HG03045 (cell line): ENCODE data around the gene ACTR6.
A peak's percentile ranks its signal among the peaks of the same experiment; 100 is the strongest.
"Not testable (repeated sequence)": the region's sequence is repeated elsewhere in the genome, so short reads cannot be mapped to it uniquely, and the experiment has no call there.

Experiments
- ATAC-seq: cut with Tn5 transposase; IDR thresholded peaks from one replicate; pipeline ENCODE4 v1.9.1; 2021; ENCODE audit warnings: mild to moderate bottlenecking, moderate library complexity; ENCODE audit not compliant: unreplicated experiment

Gene ACTR6

DNA sequence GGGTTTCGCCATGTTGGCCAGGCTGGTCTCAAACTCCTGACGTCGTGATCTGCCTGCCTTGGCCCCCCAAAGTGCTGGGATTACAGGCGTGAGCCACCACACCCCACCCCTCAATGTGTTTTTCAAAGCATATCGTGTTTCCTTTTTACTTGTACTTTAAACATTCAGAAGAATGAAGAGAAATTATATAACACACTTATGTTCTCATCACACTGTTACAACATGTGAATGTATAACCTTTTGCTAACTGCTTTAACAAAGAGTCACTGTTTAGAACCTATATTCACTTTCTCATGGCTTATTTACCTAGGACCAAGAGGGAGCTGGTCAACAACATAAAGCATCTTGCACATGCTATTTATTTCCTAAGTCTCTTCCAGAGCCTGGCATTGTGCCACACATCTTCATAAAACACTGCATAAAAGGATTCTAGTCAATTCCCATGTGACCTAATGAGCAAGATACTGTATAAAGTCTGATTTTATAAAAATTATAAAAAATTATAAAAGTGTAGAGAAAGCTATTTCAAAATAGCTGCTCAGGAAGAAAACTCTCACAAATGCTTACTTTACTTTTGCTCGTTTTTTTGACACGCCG lies 16.0 kb upstream of the ACTR6 start:
- no peak for ATAC-seq

GRCh38 chr12:100185361-100185894 lies 15.2 kb upstream of the ACTR6 start:
- peak; percentile 85 for ATAC-seq

- ATAC-seq, result no peak
Observed at GRCh38 chr12:100186071-100186470, 14.5 kb upstream of the ACTR6 start.

- no peak for ATAC-seq
Observed at GRCh38 chr12:100187068-100187467, 13.5 kb upstream of the ACTR6 start.

- ATAC-seq, result no peak
Observed at GRCh38 chr12:100187857-100188519, 12.6 kb upstream of the ACTR6 start.

- ATAC-seq, result not testable (repeated sequence)
Observed at GRCh38 chr12:100188888-100189635, 11.6 kb upstream of the ACTR6 start.

DNA sequence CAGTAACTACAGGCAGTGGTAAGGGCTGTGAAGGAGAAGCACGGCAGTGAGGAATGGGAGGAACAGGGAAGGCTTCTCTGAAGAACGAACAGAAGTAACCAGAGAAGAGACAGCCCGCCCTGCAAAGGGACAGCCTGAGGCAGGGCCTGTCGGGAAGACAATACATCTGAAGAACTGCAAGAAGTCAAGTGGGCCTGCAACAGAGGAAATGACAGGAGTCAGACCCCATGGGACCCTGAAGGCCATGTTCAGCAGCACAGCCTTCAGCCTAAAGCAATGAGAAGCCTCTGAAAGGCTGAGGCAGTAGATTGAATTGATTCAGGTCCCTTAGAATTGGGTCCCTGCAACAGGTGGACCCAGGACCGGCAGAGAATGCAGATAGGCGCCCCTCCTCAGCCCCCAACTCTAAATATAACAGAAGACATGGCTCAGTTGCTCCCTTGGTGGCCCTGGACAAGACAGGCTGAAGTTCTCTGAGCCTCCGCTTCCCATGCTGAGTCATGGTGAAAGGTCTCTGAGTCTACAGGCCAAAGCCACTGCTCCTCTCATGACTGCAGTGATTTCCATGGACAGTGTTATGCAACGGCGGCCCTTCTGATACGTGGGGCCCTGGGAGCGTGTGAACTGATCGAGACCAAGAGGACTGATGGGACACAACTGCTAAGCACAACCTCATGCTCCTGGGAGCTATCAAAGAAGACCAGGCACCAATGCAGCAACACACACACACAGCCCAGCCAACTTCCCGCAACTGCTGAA lies 10.8 kb upstream of the ACTR6 start:
- ATAC-seq, result no peak

GRCh38 chr12:100193085-100193484 lies 7.5 kb upstream of the ACTR6 start:
- no peak for ATAC-seq

GRCh38 chr12:100197486-100197885 lies 3.1 kb upstream of the ACTR6 start:
- no peak for ATAC-seq

- no peak for ATAC-seq
Observed at GRCh38 chr12:100199023-100199346, 1.6 kb upstream of the ACTR6 start.

DNA sequence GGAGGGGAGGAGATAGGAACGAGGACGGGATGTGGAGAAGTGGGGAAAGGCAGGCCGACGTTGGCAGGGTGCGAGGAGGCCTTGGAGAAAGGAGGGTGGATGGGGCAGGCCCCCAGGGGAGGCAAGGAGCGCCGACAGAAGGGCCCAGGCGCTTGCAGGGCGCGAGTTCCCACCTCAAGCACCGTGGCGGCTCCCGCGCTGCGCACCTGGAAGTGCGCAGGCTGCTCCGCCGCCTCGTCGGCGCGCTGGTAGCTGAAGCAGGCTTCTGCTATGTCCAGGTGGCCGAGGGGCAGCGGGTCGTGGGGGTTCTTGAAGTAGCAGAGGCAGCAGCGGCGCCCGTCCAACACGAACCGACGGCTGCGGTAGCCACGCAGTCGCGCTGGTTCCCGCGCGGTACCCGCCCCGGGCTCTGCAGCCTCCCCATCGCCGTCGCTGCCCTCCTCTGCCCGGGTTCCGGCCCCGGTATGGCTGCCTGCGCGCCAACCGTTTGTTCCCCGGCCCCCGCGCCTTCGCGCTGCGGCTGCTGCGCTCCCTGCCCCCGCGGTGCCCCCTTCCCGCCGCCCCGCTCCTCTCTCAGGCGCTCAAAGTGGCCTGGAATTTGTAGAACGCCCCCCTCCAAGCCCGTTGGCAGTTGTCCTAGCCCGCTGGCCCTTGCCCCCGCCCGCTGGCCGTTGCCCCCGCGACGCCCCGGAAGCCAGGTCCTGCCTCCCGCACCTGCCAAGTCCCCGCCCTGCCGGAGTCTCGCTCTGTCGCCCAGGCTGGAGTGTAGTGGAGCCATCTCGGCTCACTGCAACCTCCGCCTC lies 1.1 kb upstream of the ACTR6 start:
- ATAC-seq, result peak; percentile 84

DNA sequence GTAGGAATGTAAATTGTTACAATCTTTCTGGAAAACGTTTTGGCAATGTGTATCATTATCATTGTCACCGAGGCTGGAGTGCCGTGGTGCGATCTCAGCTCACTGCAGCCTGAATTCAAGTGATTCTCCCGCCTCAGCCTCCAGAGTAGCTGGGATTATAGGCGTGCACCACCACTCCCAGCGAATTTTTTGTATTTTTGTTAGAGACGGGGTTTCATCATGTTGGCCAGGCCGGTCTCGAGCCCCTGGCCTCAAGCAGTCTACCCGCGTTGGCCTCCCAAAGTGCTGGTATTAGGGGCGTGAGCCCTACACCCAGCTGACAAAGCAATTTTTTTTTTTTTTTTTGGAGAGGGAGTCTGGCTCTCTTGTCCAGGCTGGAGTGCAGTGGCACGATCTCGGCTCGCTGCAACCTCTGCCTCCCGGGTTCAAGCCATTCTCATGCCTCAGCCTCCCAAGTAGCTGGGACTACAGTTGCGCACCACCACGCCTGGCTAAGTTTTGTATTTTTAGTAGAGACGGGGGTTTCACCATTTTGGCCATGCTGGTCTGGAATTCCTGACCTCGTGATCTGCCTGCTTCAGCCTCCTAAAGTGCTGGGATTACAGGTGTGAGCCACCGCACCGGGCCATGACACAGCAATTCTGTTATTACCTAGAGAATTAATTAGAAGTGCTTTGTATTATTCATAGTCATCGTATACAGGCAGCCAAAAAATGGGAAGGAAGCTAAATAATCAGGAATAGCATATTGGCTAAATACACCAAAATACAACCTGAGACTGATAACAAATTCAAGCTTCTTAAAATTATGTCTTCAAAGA lies 1.2 kb downstream of the ACTR6 start:
- no peak for ATAC-seq

DNA sequence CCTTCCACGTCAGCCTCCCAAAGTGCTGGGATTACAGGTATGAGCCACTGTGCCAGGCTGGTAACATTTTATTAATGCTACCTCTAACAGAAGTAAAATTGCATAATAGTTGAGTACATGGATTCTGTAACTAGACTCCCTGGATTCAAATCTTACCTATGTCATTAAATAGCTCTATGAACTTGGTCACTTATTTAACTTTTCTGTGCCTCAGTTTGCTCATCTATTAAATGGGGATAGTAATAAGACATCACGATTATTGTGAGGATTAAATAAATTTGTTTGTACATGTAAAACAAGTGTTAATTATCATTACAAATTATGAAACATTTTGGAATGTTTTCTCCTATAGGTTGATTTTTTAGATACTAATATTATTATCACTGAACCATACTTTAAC lies 6.7 kb downstream of the ACTR6 start:
- no peak for ATAC-seq

DNA sequence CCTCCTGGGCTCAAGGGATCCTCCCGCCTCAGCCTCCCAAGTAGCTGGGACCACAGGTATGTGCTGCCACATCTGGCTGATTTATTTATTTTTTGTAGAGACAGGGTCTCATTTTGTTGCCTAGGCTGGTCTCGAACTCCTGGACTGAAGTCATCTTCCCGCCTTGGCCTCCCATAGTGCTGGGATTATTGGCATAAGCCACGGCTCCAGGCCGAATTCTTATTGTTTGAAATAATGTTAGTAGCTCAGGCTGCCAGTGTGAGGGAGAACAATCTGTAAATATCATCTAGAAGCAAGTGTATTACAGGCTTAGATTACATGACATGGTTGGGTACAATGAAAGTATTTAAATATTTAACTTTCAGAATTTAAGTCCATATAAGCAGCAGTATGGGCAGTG lies 8.2 kb downstream of the ACTR6 start:
- ATAC-seq, result no peak

- ATAC-seq, result no peak
Observed at GRCh38 chr12:100211698-100212097, 11.1 kb downstream of the ACTR6 start.

GRCh38 chr12:100213016-100213891 lies 12.6 kb downstream of the ACTR6 start:
- no peak for ATAC-seq

GRCh38 chr12:100214518-100214917 lies 13.9 kb downstream of the ACTR6 start:
- ATAC-seq, result no peak

DNA sequence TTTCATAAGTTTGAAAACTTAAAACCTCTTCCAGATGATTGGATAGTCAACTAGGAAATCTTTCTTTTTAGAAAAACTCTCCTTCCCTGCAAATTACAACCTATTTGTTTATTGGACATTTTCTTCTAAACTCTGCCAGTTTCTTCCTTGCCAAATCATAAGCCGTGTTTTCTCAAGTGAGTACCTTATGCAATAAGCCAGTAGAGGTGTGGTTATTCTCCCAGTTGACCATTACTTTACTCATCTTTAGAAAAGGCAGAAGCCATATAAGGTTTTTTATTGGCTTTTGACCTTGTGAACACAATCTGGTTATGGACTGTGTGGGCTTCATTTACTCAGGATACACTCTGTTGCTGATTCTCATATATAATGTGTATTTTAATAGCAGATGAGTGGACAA lies 14.6 kb downstream of the ACTR6 start:
- ATAC-seq, result no peak

- no peak for ATAC-seq
Observed at GRCh38 chr12:100216337-100216736, 15.7 kb downstream of the ACTR6 start.
